Trophoblast cell (in vitro differentiated cells and primary cell): ENCODE results near the gene S100A13.

Experiments
- DNase-seq, 2 donors: peaks; one replicate each; pipeline ENCODE4 v3.0.0-alpha.2; 2016
- H2AFZ ChIP-seq: 2 replicates; pipeline ENCODE4 v1.6.1; 2013; ENCODE audit warnings: low read length, moderate library complexity, mild to moderate bottlenecking; ENCODE audit not compliant: insufficient read depth, poor library complexity
- H2AK5ac ChIP-seq: 2 replicates; pipeline ENCODE4 v1.6.1; 2013; ENCODE audit warnings: mild to moderate bottlenecking, low read length
- H2BK120ac ChIP-seq: 2 replicates; pipeline ENCODE4 v1.6.1; 2013; ENCODE audit warnings: low read length, mild to moderate bottlenecking, moderate library complexity; ENCODE audit not compliant: insufficient read depth, poor library complexity
- H2BK12ac ChIP-seq: 2 replicates; pipeline ENCODE4 v1.6.1; 2013; ENCODE audit warnings: mild to moderate bottlenecking, low read length, moderate library complexity
- H2BK5ac ChIP-seq: 2 replicates; pipeline ENCODE4 v1.6.1; 2013; ENCODE audit warnings: low read length, low read depth, moderate library complexity, mild to moderate bottlenecking; ENCODE audit not compliant: poor library complexity
- H3K14ac ChIP-seq: 2 replicates; pipeline ENCODE4 v1.6.1; 2013; ENCODE audit warnings: mild to moderate bottlenecking, low read length
- H3K18ac ChIP-seq: 2 replicates; pipeline ENCODE4 v1.6.1; 2013; ENCODE audit warnings: mild to moderate bottlenecking, low read length
- H3K23ac ChIP-seq: 2 replicates; pipeline ENCODE4 v1.6.1; 2013; ENCODE audit warnings: low read length
- H3K27ac ChIP-seq: 2 replicates; pipeline ENCODE4 v1.5.1; 2013; ENCODE audit warnings: low read depth, mild to moderate bottlenecking, inconsistent platforms, low read length, moderate library complexity
- H3K27me3 ChIP-seq: 2 replicates; pipeline ENCODE4 v1.6.1; 2013; ENCODE audit warnings: inconsistent platforms, mild to moderate bottlenecking, low read length, moderate library complexity; ENCODE audit not compliant: insufficient read depth
- H3K36me3 ChIP-seq, 2 experiments: 1 replicate in 1 of 2; 2 replicates in 1 of 2; pipeline ENCODE4 v1.6.1; 2013; ENCODE audit warnings: low read length in 2 of 2, mild to moderate bottlenecking in 2 of 2, moderate library complexity in 1 of 2; ENCODE audit not compliant: insufficient read depth in 2 of 2, control insufficient read depth in 1 of 2
- H3K4ac ChIP-seq: 2 replicates; pipeline ENCODE4 v1.6.1; 2013; ENCODE audit warnings: low read depth, mild to moderate bottlenecking, low read length, moderate library complexity
- H3K4me1 ChIP-seq, 2 experiments: 1 replicate in 1 of 2; 2 replicates in 1 of 2; pipeline ENCODE4 v1.6.1; 2013; ENCODE audit warnings: low read length in 2 of 2, mild to moderate bottlenecking in 2 of 2, moderate library complexity in 1 of 2; ENCODE audit not compliant: insufficient read depth in 2 of 2, control insufficient read depth in 1 of 2
- H3K4me2 ChIP-seq: 2 replicates; pipeline ENCODE4 v1.6.1; 2013; ENCODE audit warnings: inconsistent platforms, mild to moderate bottlenecking, low read length, moderate library complexity
- H3K4me3 ChIP-seq: 2 replicates; pipeline ENCODE4 v1.5.1; 2013; ENCODE audit warnings: mild to moderate bottlenecking, low read depth, low read length, inconsistent platforms
- H3K79me1 ChIP-seq: one replicate; pipeline ENCODE4 v1.6.1; 2013; ENCODE audit warnings: low read length
- H3K79me2 ChIP-seq: 2 replicates; pipeline ENCODE4 v1.6.1; 2013; ENCODE audit warnings: low read length, mild to moderate bottlenecking; ENCODE audit not compliant: control insufficient read depth, insufficient read depth, poor library complexity
- H3K9ac ChIP-seq: 2 replicates; pipeline ENCODE4 v1.6.1; 2013; ENCODE audit warnings: mild to moderate bottlenecking, low read length
- H3K9me3 ChIP-seq: 2 replicates; pipeline ENCODE4 v1.6.1; 2013; ENCODE audit warnings: low read depth, mild to moderate bottlenecking, control low read depth, inconsistent platforms, low read length; ENCODE audit not compliant: insufficient read depth
- H4K12ac ChIP-seq: 2 replicates; pipeline ENCODE4 v1.6.1; 2013; ENCODE audit warnings: low read depth, mild to moderate bottlenecking, low read length, moderate library complexity
- H4K8ac ChIP-seq: 2 replicates; pipeline ENCODE4 v1.6.1; 2013; ENCODE audit warnings: low read depth, mild to moderate bottlenecking, low read length, moderate library complexity
- H4K91ac ChIP-seq: one replicate; pipeline ENCODE4 v1.6.1; 2013; ENCODE audit warnings: low read depth, mild to moderate bottlenecking, low read length, moderate library complexity
- WGBS: extraction: QIAGEN DNeasy Blood & Tissue Kit; methylation state at CpG from one replicate; pipeline ENCODE4 v1.1.7; 2013; ENCODE audit warnings: missing lambda C conversion rate; ENCODE audit not compliant: insufficient read length, insufficient coverage; ENCODE audit errors: extremely low coverage; 5-methylcytosine and 5-hydroxymethylcytosine counted together

Gene S100A13

GRCh38 chr1:153659175-153659534 is 31.9 kb upstream of the S100A13 start:
- H2BK12ac ChIP-seq, result no peak overlapping the region
- no peak overlapping the region for H4K91ac ChIP-seq
- peaks cover 3% of the 10 kb centered on the region for H3K79me1 ChIP-seq
- peaks cover 2 to 3% of the 10 kb centered on the region in 2 experiments for H3K4me1 ChIP-seq
- no peaks in the 10 kb centered on the region for H3K9me3 ChIP-seq
- H2BK5ac ChIP-seq, result no peak overlapping the region
- H3K4ac ChIP-seq, result no peak overlapping the region
- no peak overlapping the region for H4K8ac ChIP-seq
- H3K14ac ChIP-seq, result peak overlapping the region; percentile 17
- H4K12ac ChIP-seq, result no peak overlapping the region
- no peak overlapping the region for H2BK120ac ChIP-seq
- no peak overlapping the region for H2AFZ ChIP-seq
- no peak overlapping the region for H3K23ac ChIP-seq
- H3K79me2 ChIP-seq, result peaks cover 3% of the 10 kb centered on the region
- no peak overlapping the region for H2AK5ac ChIP-seq
- H3K36me3 ChIP-seq, result peaks cover 18 to 30% of the 10 kb centered on the region in 2 experiments
- DNase-seq, result no peak
- peak overlapping the region; percentile 93 for H3K4me2 ChIP-seq
- no peak overlapping the region for H3K27ac ChIP-seq
- no CpG with 5 or more reads among the region's 8 CpGs for WGBS
- H3K9ac ChIP-seq, result peak overlapping the region; percentile 75
- H3K18ac ChIP-seq, result peak overlapping the region; percentile 64
- H3K27me3 ChIP-seq, result no peaks in the 10 kb centered on the region
- H3K4me3 ChIP-seq, result peak overlapping the region; percentile 93

GRCh38 chr1:153658400-153659174 is 31.3 kb upstream of the S100A13 start, which contains the start of gene SNAPIN:
TSS of gene SNAPIN (plus strand) at chr1:153658703. CDS start at chr1:153658744, 41 bp downstream.
- Histone ChIP-seq H4K91ac (peak within 1 kb of the TSS; percentile 82), H4K8ac (peak within 1 kb of the TSS; percentile 93), H2BK5ac (peak within 1 kb of the TSS; percentile 86), H3K9me3 (no peaks in the 10 kb centered on the region), H3K79me2 (peaks cover 3% of the 10 kb centered on the region), H3K4me2 (peak within 1 kb of the TSS; percentile 93), H3K27ac (peak within 1 kb of the TSS; percentile 55), H3K4me1 (peaks cover 2 to 3% of the 10 kb centered on the region in 2 experiments), H2AK5ac (no peak within 1 kb of the TSS), H3K4ac (peak within 1 kb of the TSS; percentile 42), H3K18ac (peak within 1 kb of the TSS; percentile 91), H3K23ac (no peak within 1 kb of the TSS), H2AFZ (peak within 1 kb of the TSS; percentile 80), H3K27me3 (no peaks in the 10 kb centered on the region), H2BK12ac (no peak within 1 kb of the TSS), H3K4me3 (peak within 1 kb of the TSS; percentile 93), H2BK120ac (peak within 1 kb of the TSS; percentile 91), H3K36me3 (peaks cover 18 to 27% of the 10 kb centered on the region in 2 experiments), H3K9ac (peak within 1 kb of the TSS; percentile 93), H3K79me1 (peaks cover 3% of the 10 kb centered on the region), H4K12ac (peak within 1 kb of the TSS; percentile 83), H3K14ac (peak within 1 kb of the TSS; percentile 63)
- no CpG with 5 or more reads among the region's 53 CpGs for WGBS
- DNase-seq, result peak; percentile 71 to 82

DNA sequence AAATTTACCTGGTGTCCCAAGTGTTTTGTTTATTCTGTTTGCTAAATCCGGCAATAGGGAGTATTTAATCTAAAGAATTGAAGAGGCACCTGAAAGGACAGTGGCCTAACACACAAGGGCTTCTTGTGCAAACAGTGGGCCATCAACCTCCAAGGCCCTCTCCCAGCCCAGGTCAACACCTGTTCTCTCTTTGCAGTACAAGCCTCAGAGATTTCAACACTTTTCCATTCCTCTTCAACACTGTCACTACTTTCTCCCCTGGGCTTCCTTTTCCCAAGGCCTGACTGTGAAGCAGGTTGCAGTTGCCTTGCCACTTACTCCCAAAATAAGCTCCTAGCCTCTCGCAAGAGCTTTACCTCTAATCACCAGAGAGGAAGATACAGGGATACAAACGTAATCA is 28.0 kb upstream of the S100A13 start:
- no CpG with 5 or more reads among the region's 3 CpGs for WGBS
- Histone ChIP-seq H3K27ac (no peak overlapping the region), H2AK5ac (no peak overlapping the region), H4K12ac (no peak overlapping the region), H3K23ac (no peak overlapping the region), H4K91ac (no peak overlapping the region), H3K4me2 (no peak overlapping the region), H2BK5ac (no peak overlapping the region), H3K4ac (no peak overlapping the region), H3K18ac (no peak overlapping the region), H3K4me1 (peaks cover 3 to 4% of the 10 kb centered on the region in 2 experiments), H3K27me3 (no peaks in the 10 kb centered on the region), H3K79me1 (peaks cover 3% of the 10 kb centered on the region), H2BK12ac (no peak overlapping the region), H3K9ac (no peak overlapping the region), H3K9me3 (peaks cover 1% of the 10 kb centered on the region), H3K14ac (no peak overlapping the region), H2BK120ac (no peak overlapping the region), H4K8ac (no peak overlapping the region), H3K36me3 (peaks cover 2 to 3% of the 10 kb centered on the region in 2 experiments), H3K79me2 (peaks cover 3% of the 10 kb centered on the region), H2AFZ (no peak overlapping the region), H3K4me3 (no peak overlapping the region)
- DNase-seq, result peak; percentile 64 to 80

DNA sequence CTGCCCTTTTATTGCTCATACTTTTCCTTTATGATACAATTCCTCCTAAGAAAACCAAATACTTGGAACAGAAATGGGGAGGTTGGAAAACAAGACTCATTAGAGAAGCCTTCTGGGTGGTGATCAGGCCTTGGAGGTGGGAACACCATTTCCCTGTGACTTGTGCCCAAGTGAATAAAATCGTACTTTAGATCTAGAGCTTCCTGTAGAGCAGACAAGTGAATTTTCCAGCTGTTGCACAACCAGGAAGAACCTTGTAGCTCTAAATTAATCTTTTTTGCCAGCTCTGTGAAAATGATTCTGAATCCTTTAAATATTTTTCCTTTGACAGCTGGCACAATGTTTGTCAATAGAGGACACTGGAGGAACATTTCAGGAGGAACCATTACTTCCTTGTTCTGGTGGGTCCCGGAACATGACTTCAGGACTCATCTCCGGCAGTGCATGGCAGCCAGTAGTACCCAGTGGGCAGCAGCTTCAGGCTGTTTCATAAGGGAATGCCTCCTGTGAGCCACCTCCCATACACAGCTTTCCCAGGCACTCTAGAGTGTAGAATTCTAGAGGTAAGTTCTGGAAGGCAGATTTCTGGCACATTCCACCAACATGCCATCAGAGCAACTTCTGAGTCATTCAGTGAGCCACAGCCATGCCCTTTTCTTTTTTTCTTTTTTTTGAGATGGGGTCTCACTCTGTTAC is 25.6 kb upstream of the S100A13 start:
- Histone ChIP-seq H2AK5ac (no peak overlapping the region), H3K18ac (no peak overlapping the region), H3K27ac (no peak overlapping the region), H3K4me1 (peaks cover 0 to 3% of the 10 kb centered on the region in 2 experiments), H3K36me3 (no peaks in the 10 kb centered on the region), H3K23ac (no peak overlapping the region), H2BK12ac (no peak overlapping the region), H3K14ac (no peak overlapping the region), H4K91ac (no peak overlapping the region), H3K4ac (no peak overlapping the region), H3K79me1 (no peaks in the 10 kb centered on the region), H3K9me3 (peaks cover 1% of the 10 kb centered on the region), H3K4me2 (no peak overlapping the region), H2AFZ (no peak overlapping the region), H2BK120ac (no peak overlapping the region), H4K8ac (no peak overlapping the region), H3K4me3 (no peak overlapping the region), H3K79me2 (no peaks in the 10 kb centered on the region), H3K9ac (no peak overlapping the region), H2BK5ac (no peak overlapping the region), H4K12ac (no peak overlapping the region), H3K27me3 (no peaks in the 10 kb centered on the region)
- DNase-seq, result peak; percentile 46 to 72
- WGBS, result no CpG with 5 or more reads among the region's 3 CpGs
